AG04450 (cell line): ENCODE measurements around the gene AFF1. TPM values are rescaled to one million over a fixed set of nuclear protein-coding genes. Genes with fewer than 3 reads are reported as not detected.
"Not testable (repeated sequence)": the region's sequence is repeated elsewhere in the genome, so short reads cannot be mapped to it uniquely, and the experiment has no call there.

ENCODE experiments used
- CTCF ChIA-PET: fragments of 300-600, 350-600 bp; formaldehyde crosslinking; extraction: SDS; loops from one replicate; lab custom pipeline; 2022; ENCODE audit warnings: antibody characterized with exemption, inconsistent platforms; lab: Charles Lee
- POLR2A ChIA-PET: fragments of 350-600 bp; formaldehyde crosslinking; extraction: SDS; loops from one replicate; lab custom pipeline; 2021; ENCODE audit warnings: antibody characterized with exemption, inconsistent platforms; lab: Yijun Ruan, JAX
- DNase-seq: peaks from one replicate; pipeline ENCODE4 v3.0.0-alpha.2; 2011; ENCODE audit warnings: low read depth, low spot score
- H3K27ac ChIP-seq: one replicate; pipeline ENCODE4 v1.5.1; 2012; ENCODE audit warnings: low read depth, low read length, control low read depth
- H3K27me3 ChIP-seq: one replicate; pipeline ENCODE4 v1.6.0; 2012; ENCODE audit warnings: low read length; ENCODE audit not compliant: control insufficient read depth, insufficient read depth
- H3K4me3 ChIP-seq: 2 replicates; pipeline ENCODE4 v1.5.1; 2011; ENCODE audit warnings: mild to moderate bottlenecking, low read depth, low read length, control low read depth
- H3K9me3 ChIP-seq: 2 replicates; pipeline ENCODE4 v1.5.1; 2012; ENCODE audit warnings: low read length; ENCODE audit not compliant: control insufficient read depth, insufficient read depth
- CTCF ChIP-seq: IDR thresholded peaks from 2 replicates; pipeline ENCODE4 v1.5.1; 2011; ENCODE audit warnings: low read depth, low read length, control low read depth, inconsistent platforms
- polyA plus RNA-seq: library from polyadenylated mRNA; depleted of rRNA; stranded (reverse); fragments of >200 nt; gene quantifications from 2 replicates; pipeline ENCODE4 v1.2.3, GENCODE V29; 2011

AFF1 gene
- polyA plus RNA-seq, 1 experiment = 17.2 TPM

GRCh38 chr4:87071401-87071800 lies 136.6 kb downstream of the AFF1 start:
- CTCF ChIA-PET = no interaction called here
- TF ChIP-seq CTCF = no peak

GRCh38 chr4:87072545-87072944 lies 137.7 kb downstream of the AFF1 start:
- POLR2A ChIA-PET, H3K27me3 ChIP-seq, H3K9me3 ChIP-seq, H3K4me3 ChIP-seq, H3K27ac ChIP-seq, DNase-seq, CTCF ChIA-PET: not testable (repeated sequence)

More at GRCh38 chr4:87071401-87071800, 136.6 kb downstream of the AFF1 start:
- DNase-seq = no peak
- no peaks in the 10 kb centered on the region for H3K27me3 ChIP-seq
- POLR2A ChIA-PET = no interaction called here
- H3K4me3 ChIP-seq = no peak overlapping the region
- no peak overlapping the region for H3K27ac ChIP-seq
- H3K9me3 ChIP-seq = no peaks in the 10 kb centered on the region

GRCh38 chr4:87073199-87074120 lies 138.6 kb downstream of the AFF1 start:
- ChIA-PET POLR2A (interaction anchor here (0.7 kb wide), 1 partner anchor 66 kb away, joined by 4 read pairs; no protein-coding TSS in a partner anchor), CTCF (interaction anchor here (0.7 to 1.0 kb wide), 3 partner anchors 14 to 77 kb away, joined by 3 to 5 read pairs (median 3); no protein-coding TSS in a partner anchor)
- no peak overlapping the region for H3K4me3 ChIP-seq
- no peaks in the 10 kb centered on the region for H3K9me3 ChIP-seq
- DNase-seq = no peak
- H3K27ac ChIP-seq = no peak overlapping the region
- no peaks in the 10 kb centered on the region for H3K27me3 ChIP-seq
- no peak for TF ChIP-seq CTCF

GRCh38 chr4:87074121-87074488 lies 139.3 kb downstream of the AFF1 start:
- H3K27ac ChIP-seq = no peak overlapping the region
- no peak for DNase-seq

GRCh38 chr4:87075876-87076275 lies 141.1 kb downstream of the AFF1 start:
- no peak overlapping the region for H3K27ac ChIP-seq
- ChIA-PET POLR2A (no interaction called here), CTCF (no interaction called here)
- TF ChIP-seq CTCF = no peak
- DNase-seq = no peak
- H3K27me3 ChIP-seq = no peaks in the 10 kb centered on the region
- no peaks in the 10 kb centered on the region for H3K9me3 ChIP-seq
- no peak overlapping the region for H3K4me3 ChIP-seq

More at GRCh38 chr4:87074121-87074488, 139.3 kb downstream of the AFF1 start:
- ChIA-PET POLR2A (interaction anchor here (0.7 kb wide), 1 partner anchor 67 kb away, joined by 4 read pairs; no protein-coding TSS in a partner anchor), CTCF (interaction anchor here (0.7 to 1.0 kb wide), 3 partner anchors 13 to 76 kb away, joined by 3 to 5 read pairs (median 3); no protein-coding TSS in a partner anchor)
- H3K9me3 ChIP-seq = no peaks in the 10 kb centered on the region
- TF ChIP-seq CTCF = no peak
- H3K4me3 ChIP-seq = no peak overlapping the region
- no peaks in the 10 kb centered on the region for H3K27me3 ChIP-seq
